Esophagus (tissue), 2 donors: ENCODE results near the gene L3MBTL4. TPM values are rescaled to one million over a fixed set of nuclear protein-coding genes. Genes with fewer than 3 reads are reported as not detected.

ENCODE experiments used
- H3K27ac ChIP-seq, 2 donors: one replicate each; pipeline ENCODE4 v1.5.1; 2013; ENCODE audit warnings: low read depth in 2 of 2, mild to moderate bottlenecking in 2 of 2, inconsistent platforms in 1 of 2, low read length in 1 of 2, moderate library complexity in 1 of 2
- H3K27me3 ChIP-seq, 2 donors: one replicate each; pipeline ENCODE4 v1.6.1; 2013; ENCODE audit warnings: low read length in 2 of 2, control low read depth in 1 of 2, mild to moderate bottlenecking in 1 of 2; ENCODE audit not compliant: insufficient read depth in 2 of 2, control insufficient read depth in 1 of 2
- H3K36me3 ChIP-seq, 2 donors: one replicate each; pipeline ENCODE4 v1.6.1; 2013; ENCODE audit warnings: low read length in 1 of 2; ENCODE audit not compliant: control insufficient read depth in 2 of 2, insufficient read depth in 2 of 2
- H3K4me1 ChIP-seq, 2 donors: one replicate each; pipeline ENCODE4 v1.6.1; 2013; ENCODE audit warnings: low read length in 1 of 2; ENCODE audit not compliant: control insufficient read depth in 2 of 2, insufficient read depth in 2 of 2
- H3K4me3 ChIP-seq, 2 donors: one replicate each; pipeline ENCODE4 v1.5.1; 2013; ENCODE audit warnings: low read length in 2 of 2, mild to moderate bottlenecking in 2 of 2, low read depth in 1 of 2, moderate library complexity in 1 of 2
- H3K9me3 ChIP-seq, 2 donors: one replicate each; pipeline ENCODE4 v1.6.1; 2013; ENCODE audit warnings: mild to moderate bottlenecking in 2 of 2, low read depth in 1 of 2, low read length in 1 of 2, moderate library complexity in 1 of 2; ENCODE audit not compliant: control insufficient read depth in 2 of 2, insufficient read depth in 1 of 2
- WGBS, 2 donors: extraction: QIAGEN DNeasy Blood & Tissue Kit; methylation state at CpG; one replicate each; pipeline ENCODE4 v1.1.7; 2013; 5-methylcytosine and 5-hydroxymethylcytosine counted together
- polyA plus RNA-seq, 2 donors: library from polyadenylated mRNA; stranded (reverse); fragments of 200-250 nt; gene quantifications; one replicate each; pipeline ENCODE4 v1.2.3, GENCODE V29; 2013
- donor health status: healthy with polysubstance abuse.
- donor health status: Bipolar disorder and iron deficiency.

L3MBTL4 gene
- polyA plus RNA-seq, 2 donors = 1.8 to 2.0 TPM

- Histone ChIP-seq H3K9me3 (no peaks in the 10 kb centered on the region), H3K4me3 (no peak overlapping the region), H3K4me1 (no peaks in the 10 kb centered on the region), H3K36me3 (no peaks in the 10 kb centered on the region), H3K27ac (no peak overlapping the region), H3K27me3 (no peaks in the 10 kb centered on the region)
- WGBS, 2 donors = 88 to 94% methylated on average over 1 of the region's 1 CpG
These were observed 403.8 kb downstream of the L3MBTL4 start for GRCh38 chr18:6010921-6011320.

GRCh38 chr18:6010284-6010683 is 404.4 kb downstream of the L3MBTL4 start:
- H3K4me3 ChIP-seq = no peak overlapping the region
- H3K4me1 ChIP-seq = no peaks in the 10 kb centered on the region
- no peaks in the 10 kb centered on the region for H3K9me3 ChIP-seq
- no peaks in the 10 kb centered on the region for H3K36me3 ChIP-seq
- 87 to 91% methylated on average over 5 of the region's 5 CpGs for WGBS, 2 donors
- H3K27me3 ChIP-seq = no peaks in the 10 kb centered on the region
- no peak overlapping the region for H3K27ac ChIP-seq

DNA sequence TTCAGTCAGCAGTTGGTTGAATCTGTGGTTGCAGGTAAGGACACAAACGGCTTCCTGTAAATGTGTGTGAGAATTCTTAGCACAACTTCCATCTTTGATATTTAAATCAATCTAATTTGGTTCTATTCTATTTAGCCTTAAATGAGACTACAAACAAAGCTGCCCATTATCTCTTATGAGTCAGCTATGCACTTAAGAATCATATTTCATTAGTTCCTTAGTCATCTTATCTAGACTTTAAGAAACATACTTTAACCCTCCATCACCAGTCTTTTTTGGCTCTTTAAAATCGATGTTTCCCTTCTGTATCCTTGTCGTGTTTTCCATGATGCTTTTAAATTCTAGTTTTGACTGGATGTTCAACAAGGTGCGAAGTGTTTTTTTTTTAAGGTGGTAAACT is 405.0 kb downstream of the L3MBTL4 start:
- Histone ChIP-seq H3K4me3 (no peak overlapping the region), H3K36me3 (no peaks in the 10 kb centered on the region), H3K27ac (no peak overlapping the region), H3K27me3 (no peaks in the 10 kb centered on the region), H3K9me3 (no peaks in the 10 kb centered on the region), H3K4me1 (no peaks in the 10 kb centered on the region)
- 78 to 79% methylated on average over 4 of the region's 4 CpGs for WGBS, 2 donors

- Histone ChIP-seq H3K27ac (no peak overlapping the region), H3K36me3 (no peaks in the 10 kb centered on the region), H3K4me3 (no peak overlapping the region), H3K4me1 (no peaks in the 10 kb centered on the region), H3K9me3 (peaks cover 0 to 2% of the 10 kb centered on the region in 2 donors), H3K27me3 (no peaks in the 10 kb centered on the region)
- 82 to 90% methylated on average over 3 of the region's 3 CpGs for WGBS, 2 donors
These were observed 410.0 kb downstream of the L3MBTL4 start for GRCh38 chr18:6004683-6005082.

DNA sequence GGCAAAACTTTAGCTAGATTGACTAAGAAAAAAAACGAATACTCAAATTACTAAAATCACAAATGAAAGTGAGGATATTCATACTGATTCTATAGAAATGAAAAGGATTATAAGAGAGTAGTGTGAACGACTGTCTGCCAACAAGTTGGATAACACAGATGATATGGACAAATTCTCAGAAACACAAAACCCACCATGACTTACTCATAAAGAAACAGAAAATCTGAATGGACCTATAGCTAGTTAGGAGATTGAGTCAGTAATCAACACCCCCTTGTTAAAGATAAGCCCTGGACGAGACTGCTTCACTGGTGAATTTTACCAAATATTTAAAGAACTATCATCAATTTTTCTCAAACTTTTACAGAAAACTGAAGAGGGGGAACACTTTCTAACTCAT is 410.6 kb downstream of the L3MBTL4 start:
- no peak overlapping the region for H3K27ac ChIP-seq
- no peaks in the 10 kb centered on the region for H3K4me1 ChIP-seq
- WGBS, 2 donors = 70 to 73% methylated on average over 3 of the region's 3 CpGs
- no peaks in the 10 kb centered on the region for H3K27me3 ChIP-seq
- H3K9me3 ChIP-seq = peaks cover 0 to 2% of the 10 kb centered on the region in 2 donors
- H3K4me3 ChIP-seq = no peak overlapping the region
- H3K36me3 ChIP-seq = no peaks in the 10 kb centered on the region

GRCh38 chr18:6001867-6002266 is 412.8 kb downstream of the L3MBTL4 start:
- Histone ChIP-seq H3K9me3 (peaks cover 0 to 2% of the 10 kb centered on the region in 2 donors), H3K27me3 (no peaks in the 10 kb centered on the region), H3K27ac (no peak overlapping the region), H3K36me3 (no peaks in the 10 kb centered on the region), H3K4me1 (no peaks in the 10 kb centered on the region), H3K4me3 (no peak overlapping the region)
- WGBS, 2 donors = 69 to 77% methylated on average over 2 of the region's 2 CpGs

GRCh38 chr18:5998907-5999306 is 415.8 kb downstream of the L3MBTL4 start:
- Histone ChIP-seq H3K27ac (no peak overlapping the region), H3K9me3 (peaks cover 0 to 2% of the 10 kb centered on the region in 2 donors), H3K27me3 (no peaks in the 10 kb centered on the region), H3K4me3 (no peak overlapping the region), H3K4me1 (no peaks in the 10 kb centered on the region), H3K36me3 (no peaks in the 10 kb centered on the region)

- WGBS, 2 donors = 83 to 87% methylated on average over 7 of the region's 7 CpGs
- Histone ChIP-seq H3K36me3 (no peaks in the 10 kb centered on the region), H3K27ac (no peak overlapping the region), H3K9me3 (peaks cover 0 to 2% of the 10 kb centered on the region in 2 donors), H3K27me3 (no peaks in the 10 kb centered on the region), H3K4me1 (no peaks in the 10 kb centered on the region), H3K4me3 (no peak overlapping the region)
These were observed 416.4 kb downstream of the L3MBTL4 start for GRCh38 chr18:5998166-5998881.

- no peaks in the 10 kb centered on the region for H3K36me3 ChIP-seq
- no peak overlapping the region for H3K4me3 ChIP-seq
- H3K4me1 ChIP-seq = no peaks in the 10 kb centered on the region
- peaks cover 0 to 2% of the 10 kb centered on the region in 2 donors for H3K9me3 ChIP-seq
- no peak overlapping the region for H3K27ac ChIP-seq
- H3K27me3 ChIP-seq = no peaks in the 10 kb centered on the region
- WGBS, 2 donors = 63 to 69% methylated on average over 1 of the region's 1 CpG
These were observed 417.4 kb downstream of the L3MBTL4 start for GRCh38 chr18:5997361-5997760.

GRCh38 chr18:5995626-5996025 is 419.1 kb downstream of the L3MBTL4 start:
- Histone ChIP-seq H3K27ac (no peak overlapping the region), H3K4me3 (no peak overlapping the region)
- WGBS, 2 donors = 74 to 77% methylated on average over 4 of the region's 4 CpGs

More at GRCh38 chr18:5995626-5996025, 419.1 kb downstream of the L3MBTL4 start:
- Histone ChIP-seq H3K4me1 (no peaks in the 10 kb centered on the region), H3K36me3 (no peaks in the 10 kb centered on the region), H3K9me3 (no peaks in the 10 kb centered on the region), H3K27me3 (no peaks in the 10 kb centered on the region)
